Measurements from ENCODE around the gene TPMT.

The TPMT gene

GRCh38 chr6:18189196-18189595 is 34.3 kb upstream of the TPMT start:
- no peak for DNase-seq
- Histone ChIP-seq H3K4me3 (ENCODE audit: low read depth in 1 of 2, low read length in 2 of 2) (no peak overlapping the region), H3K27ac (ENCODE audit: low read length) (no peak overlapping the region), H4K20me1 (ENCODE audit: insufficient read depth, low read length) (no peaks in the 10 kb centered on the region), H3K9me3 (ENCODE audit: insufficient read depth, low read length, severe bottlenecking) (no peaks in the 10 kb centered on the region), H3K4me2 (ENCODE audit: insufficient read depth, low read length) (no peak overlapping the region), H3K79me2 (ENCODE audit: insufficient read depth, low read length) (no peaks in the 10 kb centered on the region), H3K36me3 (ENCODE audit: insufficient read depth, low read length) (peaks cover 3% of the 10 kb centered on the region; the same call in 1 of the 2 replicates), H2AFZ (ENCODE audit: low read depth, low read length) (no peak overlapping the region), H3K9ac (ENCODE audit: low read depth, low read length) (no peak overlapping the region), H3K27me3 (ENCODE audit: insufficient read depth, low read length, poor library complexity) (no peaks in the 10 kb centered on the region), H3K4me1 (ENCODE audit: insufficient read depth, low read length) (no peaks in the 10 kb centered on the region)
- TF ChIP-seq CTCF (IDR thresholded peaks at IDR 0.05; ENCODE audit: borderline replicate concordance, extremely low read depth, low read length, poor library complexity, severe bottlenecking): no peak
- no peak for TF ChIP-seq EZH2 (IDR thresholded peaks at IDR 0.05; ENCODE audit: borderline replicate concordance, low read depth, low read length, severe bottlenecking)
- ATAC-seq (ENCODE audit: insufficient read depth, low read depth): no peak

- TF ChIP-seq EZH2 (IDR thresholded peaks at IDR 0.05; ENCODE audit: borderline replicate concordance, low read depth, low read length, severe bottlenecking): no peak
- no peak for TF ChIP-seq CTCF (IDR thresholded peaks at IDR 0.05; ENCODE audit: borderline replicate concordance, extremely low read depth, low read length, poor library complexity, severe bottlenecking)
- H3K27ac ChIP-seq (ENCODE audit: low read length): no peak overlapping the region
- no peaks in the 10 kb centered on the region for H3K4me1 ChIP-seq (ENCODE audit: insufficient read depth, low read length)
- no peak overlapping the region for H3K9ac ChIP-seq (ENCODE audit: low read depth, low read length)
- ATAC-seq (ENCODE audit: insufficient read depth, low read depth) (no peak), DNase-seq (no peak)
- H3K36me3 ChIP-seq (ENCODE audit: insufficient read depth, low read length): peaks cover 3% of the 10 kb centered on the region; the same call in 1 of the 2 replicates
- no peak overlapping the region for H3K4me3 ChIP-seq (ENCODE audit: low read depth in 1 of 2, low read length in 2 of 2)
- H3K4me2 ChIP-seq (ENCODE audit: insufficient read depth, low read length): no peak overlapping the region
- H3K79me2 ChIP-seq (ENCODE audit: insufficient read depth, low read length): no peaks in the 10 kb centered on the region
- H2AFZ ChIP-seq (ENCODE audit: low read depth, low read length): no peak overlapping the region
- H4K20me1 ChIP-seq (ENCODE audit: insufficient read depth, low read length): no peaks in the 10 kb centered on the region
- no peaks in the 10 kb centered on the region for H3K9me3 ChIP-seq (ENCODE audit: insufficient read depth, low read length, severe bottlenecking)
- H3K27me3 ChIP-seq (ENCODE audit: insufficient read depth, low read length, poor library complexity): no peaks in the 10 kb centered on the region
Observed at GRCh38 chr6:18187701-18188100, 32.8 kb upstream of the TPMT start.

- Histone ChIP-seq H3K4me3 (ENCODE audit: low read depth in 1 of 2, low read length in 2 of 2) (no peak overlapping the region), H3K4me1 (ENCODE audit: insufficient read depth, low read length) (no peaks in the 10 kb centered on the region), H3K27me3 (ENCODE audit: insufficient read depth, low read length, poor library complexity) (no peaks in the 10 kb centered on the region), H3K79me2 (ENCODE audit: insufficient read depth, low read length) (no peaks in the 10 kb centered on the region), H3K9me3 (ENCODE audit: insufficient read depth, low read length, severe bottlenecking) (no peaks in the 10 kb centered on the region), H3K27ac (ENCODE audit: low read length) (no peak overlapping the region), H2AFZ (ENCODE audit: low read depth, low read length) (no peak overlapping the region), H3K9ac (ENCODE audit: low read depth, low read length) (no peak overlapping the region), H3K4me2 (ENCODE audit: insufficient read depth, low read length) (no peak overlapping the region), H4K20me1 (ENCODE audit: insufficient read depth, low read length) (no peaks in the 10 kb centered on the region), H3K36me3 (ENCODE audit: insufficient read depth, low read length) (peaks cover 3% of the 10 kb centered on the region; the same call in 1 of the 2 replicates)
- ATAC-seq (ENCODE audit: insufficient read depth, low read depth) (no peak), DNase-seq (no peak)
- TF ChIP-seq CTCF (IDR thresholded peaks at IDR 0.05; ENCODE audit: borderline replicate concordance, extremely low read depth, low read length, poor library complexity, severe bottlenecking) (no peak), EZH2 (IDR thresholded peaks at IDR 0.05; ENCODE audit: borderline replicate concordance, low read depth, low read length, severe bottlenecking) (no peak)
Observed at GRCh38 chr6:18186540-18187250, 31.8 kb upstream of the TPMT start.

Data from DND-41 (cell line).